ENCODE results near the gene GOLGA8B. TPM values are rescaled to one million over a fixed set of nuclear protein-coding genes. Genes with fewer than 3 reads are reported as not detected.
A peak's percentile ranks its signal among the peaks of the same experiment; 100 is the strongest.
"Not testable (repeated sequence)": the region's sequence is repeated elsewhere in the genome, so short reads cannot be mapped to it uniquely, and the experiment has no call there.

The GOLGA8B gene
- total RNA-seq, 1 experiment from 2014 or later, result 67.3 TPM

- H3K9me3 ChIP-seq (ENCODE audit: insufficient read depth, low read depth), result no peaks in the 10 kb centered on the region
- no peaks in the 10 kb centered on the region for H3K79me2 ChIP-seq (ENCODE audit: low read depth)
- H4K20me1 ChIP-seq (ENCODE audit: insufficient read depth), result no peaks in the 10 kb centered on the region
- no peaks in the 10 kb centered on the region for H3F3A ChIP-seq (ENCODE audit: insufficient read depth, low read depth)
- H3K4me1 ChIP-seq (replicated peaks; ENCODE audit: insufficient read depth), result no peaks in the 10 kb centered on the region
- CTCF ChIA-PET, result interaction anchor here (0.7 kb wide), 2 partner anchors 377 to 478 kb away, joined by 5 to 7 read pairs; no protein-coding TSS in a partner anchor
- H3K4me3 ChIP-seq, result no peak overlapping the region
- intact Hi-C loops (cut with micrococcal nuclease; ENCODE audit: unreplicated experiment), result loop anchor here (1.0 to 5.0 kb wide), 3 partner anchors 478 to 851 kb away; no protein-coding TSS in a partner anchor
- H3K27me3 ChIP-seq (ENCODE audit: insufficient read depth, low read depth), result no peaks in the 10 kb centered on the region
- H3K4me2 ChIP-seq, result no peak overlapping the region
- DNase-seq, result peak in 1 of 2 experiments; percentile 44
- no peak overlapping the region for H3K27ac ChIP-seq
- TF ChIP-seq EZH2 (IDR thresholded peaks at IDR 0.05; ENCODE audit: low read depth), result no peak
- TF ChIP-seq, protein P1, sequence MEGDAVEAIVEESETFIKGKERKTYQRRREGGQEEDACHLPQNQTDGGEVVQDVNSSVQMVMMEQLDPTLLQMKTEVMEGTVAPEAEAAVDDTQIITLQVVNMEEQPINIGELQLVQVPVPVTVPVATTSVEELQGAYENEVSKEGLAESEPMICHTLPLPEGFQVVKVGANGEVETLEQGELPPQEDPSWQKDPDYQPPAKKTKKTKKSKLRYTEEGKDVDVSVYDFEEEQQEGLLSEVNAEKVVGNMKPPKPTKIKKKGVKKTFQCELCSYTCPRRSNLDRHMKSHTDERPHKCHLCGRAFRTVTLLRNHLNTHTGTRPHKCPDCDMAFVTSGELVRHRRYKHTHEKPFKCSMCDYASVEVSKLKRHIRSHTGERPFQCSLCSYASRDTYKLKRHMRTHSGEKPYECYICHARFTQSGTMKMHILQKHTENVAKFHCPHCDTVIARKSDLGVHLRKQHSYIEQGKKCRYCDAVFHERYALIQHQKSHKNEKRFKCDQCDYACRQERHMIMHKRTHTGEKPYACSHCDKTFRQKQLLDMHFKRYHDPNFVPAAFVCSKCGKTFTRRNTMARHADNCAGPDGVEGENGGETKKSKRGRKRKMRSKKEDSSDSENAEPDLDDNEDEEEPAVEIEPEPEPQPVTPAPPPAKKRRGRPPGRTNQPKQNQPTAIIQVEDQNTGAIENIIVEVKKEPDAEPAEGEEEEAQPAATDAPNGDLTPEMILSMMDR (conservative IDR thresholded peaks at IDR 0.05), result peak; percentile 84
- POLR2A ChIA-PET (ENCODE audit: unreplicated experiment), result no interaction called here
- H2AFZ ChIP-seq, result no peak overlapping the region
- H3K36me3 ChIP-seq (ENCODE audit: low read depth), result no peaks in the 10 kb centered on the region
- TSS peak; percentile 90 for BruUV-seq (replicated peaks)
- H3K9me2 ChIP-seq (ENCODE audit: insufficient read depth), result no peaks in the 10 kb centered on the region
These were observed 4.7 kb upstream of the GOLGA8B start for GRCh38 chr15:34588046-34588674.

- H2AFZ ChIP-seq; H4K20me1 ChIP-seq (ENCODE audit: insufficient read depth); H3K9me2 ChIP-seq (ENCODE audit: insufficient read depth); H3K27me3 ChIP-seq (ENCODE audit: insufficient read depth, low read depth); CTCF ChIA-PET; H3K79me2 ChIP-seq (ENCODE audit: low read depth); H3K4me1 ChIP-seq (replicated peaks; ENCODE audit: insufficient read depth); H3K27ac ChIP-seq; POLR2A ChIA-PET (ENCODE audit: unreplicated experiment); H3K4me2 ChIP-seq; H3K9me3 ChIP-seq (ENCODE audit: insufficient read depth, low read depth); H3K36me3 ChIP-seq (ENCODE audit: low read depth); H3K4me3 ChIP-seq; BruUV-seq (replicated peaks); DNase-seq; H3F3A ChIP-seq (ENCODE audit: insufficient read depth, low read depth): not testable (repeated sequence)
- intact Hi-C loops (cut with micrococcal nuclease; ENCODE audit: unreplicated experiment), result loop anchor here (5.0 kb wide), 1 partner anchor 849 kb away; no protein-coding TSS in a partner anchor
These were observed 2.5 kb upstream of the GOLGA8B start for GRCh38 chr15:34585966-34586365.

DNA sequence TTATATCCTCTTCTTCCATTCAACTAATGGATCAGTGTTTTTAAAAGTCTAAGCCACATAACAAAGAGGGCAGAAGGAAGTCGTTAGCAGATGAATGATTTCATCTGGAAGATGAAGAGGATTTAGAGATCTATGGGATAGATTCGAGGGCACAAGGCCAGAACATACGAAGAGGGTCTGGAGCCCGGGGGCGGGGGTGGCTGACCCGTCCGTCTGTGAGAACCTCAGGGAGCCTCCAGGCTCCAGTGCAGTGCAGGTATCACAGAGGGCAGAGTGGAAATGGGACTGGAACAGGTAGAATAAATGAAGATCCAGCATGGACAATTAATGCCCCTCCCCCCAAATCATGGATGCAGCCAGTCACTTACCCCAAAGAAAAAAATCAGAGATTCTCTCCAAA, 1.5 kb upstream of the GOLGA8B start:
- Histone ChIP-seq H3K27me3 (ENCODE audit: insufficient read depth, low read depth) (no peaks in the 10 kb centered on the region), H3K4me3 (no peak overlapping the region), H3F3A (ENCODE audit: insufficient read depth, low read depth) (no peaks in the 10 kb centered on the region), H3K9me3 (ENCODE audit: insufficient read depth, low read depth) (no peaks in the 10 kb centered on the region), H2AFZ (no peak overlapping the region), H3K36me3 (ENCODE audit: low read depth) (no peaks in the 10 kb centered on the region), H4K20me1 (ENCODE audit: insufficient read depth) (no peaks in the 10 kb centered on the region), H3K27ac (no peak overlapping the region), H3K4me1 (replicated peaks; ENCODE audit: insufficient read depth) (no peaks in the 10 kb centered on the region), H3K4me2 (no peak overlapping the region), H3K79me2 (ENCODE audit: low read depth) (no peaks in the 10 kb centered on the region), H3K9me2 (ENCODE audit: insufficient read depth) (no peaks in the 10 kb centered on the region)
- POLR2A ChIA-PET (ENCODE audit: unreplicated experiment), result no interaction called here
- DNase-seq, result no peak
- intact Hi-C loops (cut with micrococcal nuclease; ENCODE audit: unreplicated experiment), result loop anchor here (5.0 kb wide), 2 partner anchors 363 to 848 kb away; no protein-coding TSS in a partner anchor
- CTCF ChIA-PET, result interaction anchor here (0.7 kb wide), 1 partner anchor 63 kb away, joined by 4 read pairs; no protein-coding TSS in a partner anchor
- TF ChIP-seq EZH2 (IDR thresholded peaks at IDR 0.05; ENCODE audit: low read depth), result no peak
- TF ChIP-seq, protein P1 (conservative IDR thresholded peaks at IDR 0.05), result no peak
- no TSS peak for BruUV-seq (replicated peaks)

DNA sequence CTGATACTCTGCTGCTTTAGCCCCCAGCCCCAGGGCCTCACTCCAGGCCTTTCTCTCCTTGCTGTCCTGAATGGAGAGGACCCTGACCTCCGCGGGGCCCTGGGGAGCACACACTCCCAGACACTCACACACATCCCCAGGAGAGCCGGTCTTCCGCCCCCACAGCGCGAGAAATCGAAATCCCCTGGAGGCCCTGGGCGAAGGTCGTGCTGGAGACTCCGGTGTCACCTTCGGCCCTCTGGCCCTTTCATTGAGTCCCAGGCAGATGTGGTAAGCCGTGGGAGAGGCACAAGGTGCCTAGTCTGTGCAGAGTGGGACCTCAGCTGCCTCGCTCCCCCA, 848 bp upstream of the GOLGA8B start:
- intact Hi-C loops (cut with micrococcal nuclease; ENCODE audit: unreplicated experiment), result loop anchor here (5.0 kb wide), 1 partner anchor 362 kb away; no protein-coding TSS in a partner anchor
- Histone ChIP-seq H4K20me1 (ENCODE audit: insufficient read depth) (no peaks in the 10 kb centered on the region), H3F3A (ENCODE audit: insufficient read depth, low read depth) (no peaks in the 10 kb centered on the region), H3K9me3 (ENCODE audit: insufficient read depth, low read depth) (no peaks in the 10 kb centered on the region), H3K27ac (no peak overlapping the region), H3K4me3 (no peak overlapping the region), H3K4me2 (peak overlapping the region; percentile 89; the same call in 1 of the 2 replicates), H3K36me3 (ENCODE audit: low read depth) (no peaks in the 10 kb centered on the region), H3K9me2 (ENCODE audit: insufficient read depth) (no peaks in the 10 kb centered on the region), H3K79me2 (ENCODE audit: low read depth) (no peaks in the 10 kb centered on the region), H3K4me1 (replicated peaks; ENCODE audit: insufficient read depth) (no peaks in the 10 kb centered on the region), H2AFZ (no peak overlapping the region), H3K27me3 (ENCODE audit: insufficient read depth, low read depth) (no peaks in the 10 kb centered on the region)
- DNase-seq, result no peak
- no TSS peak for BruUV-seq (replicated peaks)
- no peak for TF ChIP-seq EZH2 (IDR thresholded peaks at IDR 0.05; ENCODE audit: low read depth)
- TF ChIP-seq, protein P1 (conservative IDR thresholded peaks at IDR 0.05), result no peak
- POLR2A ChIA-PET (ENCODE audit: unreplicated experiment), result no interaction called here
- CTCF ChIA-PET, result no interaction called here

All from PC-9 (cell line).